C4-2B (cell line): ENCODE data around the gene ALDH4A1.

Experiments
- ZFX ChIP-seq: fragments of 450-650 bp; IDR thresholded peaks from 2 replicates; pipeline ENCODE4 v1.6.1; 2017
- TF ChIP-seq, protein P1 (sequence below): fragments of 450-650 bp; conservative IDR thresholded peaks from 2 replicates; pipeline ENCODE4 v1.5.1; 2017; ENCODE audit warnings: mild to moderate bottlenecking

GRCh38 chr1:18840145-18840544 lies 62.2 kb downstream of the ALDH4A1 start:
- TF ChIP-seq, protein P1, sequence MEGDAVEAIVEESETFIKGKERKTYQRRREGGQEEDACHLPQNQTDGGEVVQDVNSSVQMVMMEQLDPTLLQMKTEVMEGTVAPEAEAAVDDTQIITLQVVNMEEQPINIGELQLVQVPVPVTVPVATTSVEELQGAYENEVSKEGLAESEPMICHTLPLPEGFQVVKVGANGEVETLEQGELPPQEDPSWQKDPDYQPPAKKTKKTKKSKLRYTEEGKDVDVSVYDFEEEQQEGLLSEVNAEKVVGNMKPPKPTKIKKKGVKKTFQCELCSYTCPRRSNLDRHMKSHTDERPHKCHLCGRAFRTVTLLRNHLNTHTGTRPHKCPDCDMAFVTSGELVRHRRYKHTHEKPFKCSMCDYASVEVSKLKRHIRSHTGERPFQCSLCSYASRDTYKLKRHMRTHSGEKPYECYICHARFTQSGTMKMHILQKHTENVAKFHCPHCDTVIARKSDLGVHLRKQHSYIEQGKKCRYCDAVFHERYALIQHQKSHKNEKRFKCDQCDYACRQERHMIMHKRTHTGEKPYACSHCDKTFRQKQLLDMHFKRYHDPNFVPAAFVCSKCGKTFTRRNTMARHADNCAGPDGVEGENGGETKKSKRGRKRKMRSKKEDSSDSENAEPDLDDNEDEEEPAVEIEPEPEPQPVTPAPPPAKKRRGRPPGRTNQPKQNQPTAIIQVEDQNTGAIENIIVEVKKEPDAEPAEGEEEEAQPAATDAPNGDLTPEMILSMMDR: no peak
- TF ChIP-seq ZFX: no peak
